ENCODE results near the gene OR8S1.
"Not testable (repeated sequence)": the region's sequence is repeated elsewhere in the genome, so short reads cannot be mapped to it uniquely, and the experiment has no call there.

The OR8S1 gene, protein sequence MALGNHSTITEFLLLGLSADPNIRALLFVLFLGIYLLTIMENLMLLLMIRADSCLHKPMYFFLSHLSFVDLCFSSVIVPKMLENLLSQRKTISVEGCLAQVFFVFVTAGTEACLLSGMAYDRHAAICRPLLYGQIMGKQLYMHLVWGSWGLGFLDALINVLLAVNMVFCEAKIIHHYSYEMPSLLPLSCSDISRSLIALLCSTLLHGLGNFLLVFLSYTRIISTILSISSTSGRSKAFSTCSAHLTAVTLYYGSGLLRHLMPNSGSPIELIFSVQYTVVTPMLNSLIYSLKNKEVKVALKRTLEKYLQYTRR

DNA sequence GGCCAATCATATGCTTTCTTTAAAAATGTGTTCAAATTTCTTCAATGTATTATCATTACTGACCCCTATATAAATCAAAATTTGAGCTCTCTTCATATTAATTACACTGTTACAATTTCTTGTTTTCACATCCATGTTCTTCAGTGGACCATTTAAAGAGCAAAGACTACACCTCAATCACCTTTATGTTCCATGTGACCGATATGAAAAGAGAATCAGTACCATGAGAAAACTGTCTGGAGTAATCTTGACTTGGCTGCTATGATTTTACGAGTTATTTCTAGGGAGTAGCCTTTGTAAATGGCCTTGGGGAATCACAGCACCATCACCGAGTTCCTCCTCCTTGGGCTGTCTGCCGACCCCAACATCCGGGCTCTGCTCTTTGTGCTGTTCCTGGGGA, at the start of gene OR8S1:
TSS of gene OR8S1 (plus strand) at position 301 of the 400 bp plus-strand sequence. CDS start at position 301, 0 bp downstream.
- DNase-seq = no peak

DNA sequence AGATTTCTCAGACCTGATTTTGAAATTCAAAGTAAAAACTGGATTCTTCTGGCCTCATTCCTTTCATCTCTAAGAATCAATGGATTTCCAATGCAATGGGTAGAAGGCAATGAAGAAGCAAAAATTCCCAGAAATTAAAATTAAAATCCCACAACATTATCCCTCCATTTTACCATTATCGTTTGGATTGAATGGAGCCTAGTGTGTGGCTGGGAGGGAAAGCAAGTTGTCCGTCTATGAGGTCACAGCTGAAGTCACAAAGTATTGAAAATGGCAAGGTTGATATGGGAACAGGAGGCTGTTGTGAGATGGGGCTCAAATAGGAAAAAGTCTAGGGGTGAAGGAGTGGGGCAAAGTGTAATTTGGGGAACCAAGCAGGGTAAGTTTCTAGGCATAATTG, 43.2 kb upstream of the OR8S1 start, which contains the start of gene C12orf54:
TSS of gene C12orf54 (plus strand) at position 301 of the 400 bp plus-strand sequence. CDS start 799 bp downstream, outside the sequence.
- no peak for DNase-seq

DNA sequence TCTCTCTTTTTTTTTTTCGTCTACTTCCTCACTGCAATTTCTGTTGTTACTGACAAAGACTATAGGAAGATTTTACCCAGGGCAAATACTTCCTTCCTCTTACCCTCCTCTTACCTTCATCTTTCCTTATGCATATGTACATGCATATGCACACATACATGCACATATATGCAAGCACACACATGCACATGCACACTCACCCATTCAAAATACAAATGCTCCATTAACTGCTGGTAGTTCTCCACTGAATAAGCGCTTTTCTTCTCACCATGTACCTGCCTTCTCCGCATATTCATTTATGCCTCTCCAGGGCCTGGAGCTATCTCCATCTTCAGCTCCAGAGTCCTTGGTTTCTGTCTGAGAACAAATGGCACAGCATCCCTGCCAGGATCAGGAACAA, 42.5 kb upstream of the OR8S1 start:
- DNase-seq = no peak

DNA sequence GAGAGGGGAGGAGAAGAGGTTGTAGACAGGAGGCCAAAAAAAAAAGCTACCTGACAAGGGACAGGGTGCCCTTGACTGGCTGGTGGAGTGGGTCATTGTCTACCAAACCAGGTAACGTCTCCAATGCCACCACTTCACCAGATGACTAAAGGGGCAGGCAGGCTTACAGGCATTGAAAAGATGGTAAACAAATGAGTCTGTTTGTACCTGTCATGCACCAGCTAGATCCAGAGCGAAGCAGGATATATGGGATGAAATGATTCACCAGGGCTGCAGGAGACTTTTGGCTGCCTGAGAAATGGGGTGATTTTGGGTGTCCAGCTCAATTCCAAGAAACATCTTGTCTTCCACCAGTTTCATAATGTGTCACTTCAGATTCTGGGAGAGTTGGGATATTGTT, 39.2 kb upstream of the OR8S1 start:
- DNase-seq = no peak

DNA sequence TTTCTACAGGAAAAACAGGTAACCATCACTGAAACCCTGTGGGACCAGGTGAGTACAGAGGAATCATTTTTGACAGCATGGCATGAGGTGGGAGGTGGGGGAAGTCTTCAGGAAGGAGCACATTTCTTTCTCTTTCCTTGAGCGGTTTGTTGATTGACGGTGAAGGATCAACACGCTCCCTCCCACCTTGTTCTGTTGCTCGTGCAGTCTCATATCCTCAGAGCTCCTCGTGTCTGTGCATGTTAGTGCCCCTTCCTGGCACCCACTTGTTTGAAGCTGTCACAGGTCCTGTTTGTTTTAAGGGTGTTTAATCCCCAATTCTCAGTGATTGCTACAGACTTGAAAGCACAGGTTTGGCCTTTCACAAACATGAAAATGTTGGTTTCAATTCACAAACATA, 38.8 kb upstream of the OR8S1 start:
- DNase-seq = no peak

DNA sequence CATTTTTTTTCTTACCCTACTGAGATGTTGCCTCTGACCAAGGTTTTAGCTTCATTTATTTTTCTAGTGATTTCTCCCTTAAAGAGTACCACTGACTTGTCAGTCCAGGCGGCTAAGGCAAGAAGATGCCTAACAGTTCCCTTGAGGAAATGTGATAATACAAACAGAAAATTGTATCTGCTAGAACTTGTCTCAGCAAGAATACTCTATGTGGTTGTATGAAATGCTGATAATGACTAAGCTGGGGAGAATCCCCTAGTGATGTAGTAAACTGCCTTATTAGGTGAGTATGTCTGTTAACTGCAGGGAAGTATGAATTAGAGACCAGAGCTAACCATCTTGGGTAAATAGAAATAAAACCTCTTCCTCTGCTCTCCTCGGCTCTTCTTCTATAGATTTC, 36.4 kb upstream of the OR8S1 start:
- no peak for DNase-seq

DNA sequence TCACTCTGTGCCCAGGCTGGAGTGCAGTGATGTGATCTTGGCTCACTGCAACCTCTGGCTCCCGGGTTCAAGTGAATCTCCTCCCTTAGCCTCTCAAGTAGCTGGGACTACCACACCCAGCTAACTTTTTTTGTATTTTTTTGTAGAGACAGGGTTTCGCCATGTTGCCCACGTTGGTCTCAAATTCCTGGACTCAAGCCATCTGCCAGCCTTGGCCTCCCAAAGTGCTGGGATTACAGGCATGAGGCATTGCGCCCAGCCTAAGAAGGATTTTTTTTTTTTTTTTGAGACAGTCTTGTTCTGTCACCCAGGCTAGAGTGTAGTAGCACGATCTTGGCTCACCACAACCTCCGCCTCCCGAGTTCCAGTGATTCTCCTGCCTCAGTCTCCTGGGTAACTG, 36.0 kb upstream of the OR8S1 start:
- DNase-seq = not testable (repeated sequence)

DNA sequence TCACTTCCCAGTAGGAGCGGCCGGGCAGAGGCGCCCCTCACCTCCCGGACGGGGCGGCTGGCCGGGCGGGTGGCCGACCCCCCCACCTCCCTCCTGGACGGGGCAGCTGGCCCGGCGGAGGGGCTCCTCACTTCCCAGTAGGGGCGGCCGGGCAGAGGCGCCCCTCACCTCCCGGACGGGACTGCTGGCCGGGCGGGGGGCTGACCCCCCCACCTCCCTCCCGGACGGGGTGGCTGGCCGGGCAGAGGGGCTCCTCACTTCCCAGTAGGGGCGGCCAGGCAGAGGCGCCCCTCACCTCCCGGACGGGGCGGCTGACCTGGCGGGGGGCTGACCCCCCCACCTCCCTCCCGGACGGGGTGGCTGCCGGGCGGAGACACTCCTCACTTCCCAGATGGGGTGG, 25.2 kb upstream of the OR8S1 start:
- DNase-seq = not testable (repeated sequence)

DNA sequence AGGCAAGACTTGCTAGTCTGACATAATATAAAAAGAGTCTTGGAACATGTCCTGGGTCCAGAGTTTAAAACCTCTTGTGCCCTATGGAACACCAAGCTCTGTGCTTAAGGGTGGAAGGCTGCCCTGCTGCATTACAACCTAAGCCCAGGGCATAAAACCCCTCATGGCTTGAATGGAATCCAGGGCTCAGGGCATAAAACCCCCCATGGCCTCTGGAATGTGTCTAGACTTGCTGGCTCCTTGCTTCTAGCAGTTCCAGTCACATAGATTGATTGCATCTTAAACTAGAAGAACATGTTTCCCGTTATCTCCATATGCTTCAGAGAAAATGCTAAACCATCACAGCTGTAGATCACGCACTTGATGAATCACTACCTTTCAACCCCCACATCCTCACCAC, 18.6 kb upstream of the OR8S1 start:
- DNase-seq = not testable (repeated sequence)

DNA sequence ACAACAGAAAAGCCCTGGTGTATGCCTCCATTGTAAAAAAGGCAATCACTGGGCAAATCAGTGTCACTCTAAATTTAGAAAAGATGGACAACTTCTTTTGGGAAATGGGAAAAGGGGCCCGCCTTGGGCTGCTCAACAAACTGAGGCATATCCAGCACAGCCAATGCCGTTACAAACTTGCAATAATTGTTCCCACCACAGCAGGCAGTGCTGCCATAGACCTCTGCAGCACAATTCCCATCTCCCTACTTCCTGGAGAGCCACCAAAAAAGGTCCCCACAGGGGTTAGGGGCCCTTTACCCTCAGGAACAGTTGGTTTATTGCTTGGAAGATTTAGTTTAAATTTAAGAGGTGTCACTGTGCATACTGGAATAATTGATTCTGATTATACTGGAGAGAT, 16.4 kb upstream of the OR8S1 start:
- no peak for DNase-seq

DNA sequence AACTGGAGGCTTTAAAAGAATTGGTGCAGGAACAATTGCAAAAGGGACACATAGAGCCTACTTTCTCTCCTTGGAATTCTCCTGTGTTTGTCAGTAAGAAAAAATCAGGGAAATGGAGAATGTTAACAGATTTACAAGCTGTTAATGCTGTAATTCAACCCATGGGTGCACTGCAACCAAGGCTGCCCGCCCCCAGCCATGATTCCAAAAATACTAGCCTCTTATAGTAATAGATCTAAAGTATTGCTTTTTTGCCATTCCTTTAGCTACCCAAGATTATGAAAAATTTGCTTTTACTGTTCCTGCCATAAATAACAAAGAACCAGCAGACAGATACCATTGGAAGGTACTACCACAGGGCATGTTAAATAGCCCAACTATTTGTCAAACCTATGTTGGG, 15.3 kb upstream of the OR8S1 start:
- no peak for DNase-seq

DNA sequence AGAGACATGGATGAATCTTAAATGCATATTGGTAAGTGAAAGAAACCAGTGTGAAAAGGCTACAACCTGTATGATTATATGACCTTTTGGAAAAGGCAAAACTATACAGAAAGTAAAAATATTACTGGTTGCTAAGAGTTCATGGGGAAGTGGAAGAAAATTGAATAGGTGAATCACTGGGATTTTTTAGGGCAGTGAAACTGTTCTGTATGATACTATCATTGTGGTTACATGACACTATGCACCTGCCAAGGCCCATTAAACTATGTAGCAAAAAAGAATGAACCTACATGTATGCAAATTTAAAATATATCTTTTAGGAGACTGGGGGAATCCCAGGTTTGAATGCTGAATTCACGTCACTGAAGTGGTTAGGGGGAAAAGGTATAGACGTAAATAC, 12.6 kb upstream of the OR8S1 start:
- DNase-seq = no peak

DNA sequence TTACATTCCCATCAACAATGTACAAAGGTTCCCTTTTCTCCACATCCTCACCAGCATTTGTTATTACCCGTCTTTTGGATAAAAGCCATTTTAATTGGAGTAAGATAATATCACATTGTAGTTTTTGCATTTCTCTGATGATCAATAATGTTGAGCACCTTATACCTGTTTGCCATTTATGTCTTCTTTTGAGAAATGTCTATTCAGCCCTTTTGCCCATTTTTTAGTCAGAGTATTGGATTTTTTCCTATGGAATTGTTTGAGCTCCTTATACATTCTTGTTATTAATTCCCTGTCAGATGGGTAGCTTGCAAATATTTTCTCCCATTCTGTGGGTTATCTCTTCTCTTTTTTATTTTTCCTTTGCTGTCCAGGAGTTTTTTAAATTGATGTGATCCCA, 10.7 kb upstream of the OR8S1 start:
- DNase-seq = no peak

DNA sequence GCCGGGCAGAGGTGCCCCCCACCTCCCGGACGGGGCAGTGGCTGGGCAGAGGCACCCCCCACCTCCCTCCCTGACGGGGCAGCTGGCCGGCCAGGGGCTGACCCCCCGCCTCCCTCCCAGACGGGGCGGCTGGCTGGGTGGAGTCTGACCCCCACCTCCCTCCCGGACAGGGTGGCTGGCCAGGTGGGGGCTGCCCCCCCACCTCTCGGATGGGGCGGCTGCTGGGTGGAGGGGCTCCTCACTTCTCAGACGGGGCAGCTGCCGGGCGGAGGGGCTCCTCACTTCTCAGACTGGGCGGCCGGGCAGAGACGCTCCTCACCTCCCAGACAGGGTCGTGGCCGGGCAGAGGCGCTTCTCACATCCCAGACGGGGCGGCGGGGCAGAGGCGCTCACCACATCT, 5.1 kb upstream of the OR8S1 start:
- not testable (repeated sequence) for DNase-seq

DNA sequence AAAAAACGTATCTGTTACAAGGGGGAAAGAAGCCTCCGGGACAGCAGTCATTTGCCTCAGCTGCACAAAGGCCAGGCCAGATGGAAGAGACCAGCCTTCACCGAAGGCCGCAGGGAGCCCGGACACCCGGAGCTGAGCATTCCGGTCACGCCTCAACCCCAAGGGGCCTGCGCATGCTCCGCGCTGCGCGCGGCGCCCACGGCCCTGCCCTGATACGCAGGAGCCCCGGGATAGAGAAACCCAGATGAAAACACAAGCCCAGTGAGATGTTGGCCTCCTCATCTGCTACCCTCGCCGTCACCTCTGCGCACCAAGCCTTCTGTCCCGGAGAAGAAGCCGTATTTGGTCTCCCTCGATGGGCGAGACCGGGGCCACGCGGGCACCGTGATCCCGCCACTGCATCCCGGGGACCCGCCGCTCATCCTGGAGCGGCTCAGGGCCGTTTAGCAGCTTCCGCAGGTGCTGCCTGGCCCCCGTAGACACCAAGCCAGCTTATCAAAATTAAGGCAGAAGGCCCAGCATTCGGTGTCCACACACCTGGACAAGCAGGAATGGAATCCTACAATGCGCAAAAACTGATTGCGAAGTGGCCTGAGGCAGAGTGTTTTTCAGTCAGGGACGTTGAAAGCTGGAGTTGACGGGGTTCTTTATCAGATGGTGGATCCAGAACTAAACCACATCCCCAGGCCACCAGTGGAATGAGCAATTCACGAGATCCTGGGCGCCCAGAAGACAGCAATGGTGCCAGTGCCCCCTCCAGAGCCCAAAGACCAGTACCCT, 2.6 kb downstream of the OR8S1 start:
- DNase-seq = no peak

DNA sequence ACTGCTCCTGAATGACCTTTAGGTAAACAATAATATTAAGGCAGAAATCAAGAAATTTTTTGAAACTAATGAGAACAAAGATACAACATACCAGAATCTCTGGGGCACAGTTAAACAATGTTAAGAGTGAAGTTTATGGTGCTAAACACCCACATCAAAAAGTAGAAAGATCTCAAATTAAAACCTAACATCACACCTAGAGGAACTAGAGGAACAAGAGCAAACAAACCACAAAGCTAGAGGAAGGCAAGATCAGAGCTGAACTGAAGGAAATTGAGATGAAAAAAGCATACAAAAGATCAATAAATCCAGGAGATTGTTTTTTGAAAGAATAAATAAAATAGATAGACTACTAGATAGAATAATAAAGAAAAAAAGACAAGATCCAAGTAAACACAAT, 7.2 kb downstream of the OR8S1 start:
- no peak for DNase-seq

DNA sequence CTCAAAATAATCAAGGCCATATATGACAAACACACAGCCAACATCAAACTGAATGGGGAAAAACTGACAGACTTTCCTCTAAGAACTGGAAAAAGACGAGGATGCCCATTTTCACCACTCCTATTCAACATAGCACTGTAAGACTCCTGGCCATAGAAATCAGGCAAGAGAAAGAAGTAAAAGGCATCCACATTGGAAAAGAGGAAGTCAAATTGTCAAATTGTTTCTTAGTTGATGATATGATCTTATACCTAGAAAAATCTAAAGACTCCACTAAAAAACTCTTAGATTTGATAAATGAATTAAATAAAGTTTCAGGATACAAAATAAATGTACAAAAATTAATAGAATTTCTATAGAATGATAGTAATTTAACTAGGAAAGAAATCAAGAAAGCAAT, 11.2 kb downstream of the OR8S1 start:
- no peak for DNase-seq

DNA sequence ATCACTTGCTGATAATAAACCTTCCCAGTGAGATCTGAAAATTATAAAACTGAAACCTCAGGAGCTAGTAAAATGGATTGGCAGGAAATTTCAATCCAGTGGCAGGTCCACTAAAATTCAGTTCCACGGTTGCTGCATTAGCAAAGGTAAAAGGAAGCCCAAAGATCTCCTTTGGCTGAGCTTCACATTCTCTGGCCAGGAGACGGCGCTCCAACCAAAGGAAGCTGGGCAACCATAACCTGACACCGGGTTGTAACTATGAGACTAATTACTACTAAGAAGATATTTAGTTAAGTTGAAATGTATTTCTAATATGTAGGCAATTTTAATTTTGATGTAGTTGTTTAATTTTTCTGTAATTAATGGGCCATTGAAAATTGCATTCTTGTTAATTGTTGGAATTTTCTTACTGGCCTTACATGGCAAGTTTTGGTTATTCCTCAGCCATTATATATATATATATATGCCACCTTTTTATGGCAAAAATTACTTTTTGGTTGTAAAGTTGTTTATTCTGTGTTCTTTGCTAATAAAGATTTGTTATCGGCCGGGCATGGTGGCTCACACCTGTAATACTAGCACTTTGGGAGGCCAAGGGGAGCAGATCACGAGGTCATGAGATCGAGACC, 17.0 kb downstream of the OR8S1 start:
- no peak for DNase-seq

DNA sequence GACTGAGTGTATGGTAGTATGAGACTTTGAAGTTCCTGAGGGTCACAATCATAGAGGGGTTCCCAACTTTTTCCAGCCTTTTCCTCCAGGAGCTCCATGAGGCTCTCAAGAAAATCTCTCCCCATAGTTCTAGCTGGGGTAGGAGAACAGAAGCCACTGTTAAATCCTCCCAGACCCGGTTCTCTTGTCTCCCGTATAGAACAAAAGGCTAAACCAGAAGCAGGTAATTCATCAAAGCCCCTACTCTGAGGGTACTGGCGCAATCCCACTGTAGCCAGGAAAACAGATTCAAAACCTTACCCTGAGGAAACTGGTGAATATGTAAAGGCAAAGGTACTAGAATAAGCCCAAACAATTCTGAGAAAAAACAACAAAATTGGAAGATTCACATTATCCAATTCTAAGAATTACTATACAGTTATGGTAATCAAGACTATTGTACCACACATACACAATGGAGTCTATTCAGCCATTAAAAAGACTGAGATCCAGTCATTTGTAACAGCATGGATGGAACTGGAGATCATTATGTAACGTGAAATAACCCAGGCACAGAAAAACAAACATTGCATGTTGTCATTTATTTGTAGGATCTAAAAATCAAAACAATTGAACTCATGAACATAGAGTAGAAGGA, 20.5 kb downstream of the OR8S1 start:
- no peak for DNase-seq

DNA sequence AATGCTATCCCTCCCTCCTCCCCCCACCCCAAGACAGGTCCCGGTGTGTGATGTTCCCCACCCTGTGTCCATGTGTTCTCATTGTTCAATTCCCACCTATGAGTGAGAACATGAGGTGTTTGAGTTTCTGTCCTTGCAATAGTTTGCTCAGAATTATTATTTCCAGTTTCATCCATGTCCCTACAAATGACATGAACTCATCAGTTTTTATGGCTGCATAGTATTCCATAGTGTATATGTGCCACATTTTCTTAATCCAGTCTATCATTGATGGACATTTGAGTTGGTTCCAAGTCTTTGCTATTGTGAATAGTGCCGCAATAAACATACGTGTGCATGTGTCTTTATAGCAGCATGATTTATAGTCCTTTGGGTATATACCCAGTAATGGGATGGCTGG, 21.6 kb downstream of the OR8S1 start:
- DNase-seq = not testable (repeated sequence)

DNA sequence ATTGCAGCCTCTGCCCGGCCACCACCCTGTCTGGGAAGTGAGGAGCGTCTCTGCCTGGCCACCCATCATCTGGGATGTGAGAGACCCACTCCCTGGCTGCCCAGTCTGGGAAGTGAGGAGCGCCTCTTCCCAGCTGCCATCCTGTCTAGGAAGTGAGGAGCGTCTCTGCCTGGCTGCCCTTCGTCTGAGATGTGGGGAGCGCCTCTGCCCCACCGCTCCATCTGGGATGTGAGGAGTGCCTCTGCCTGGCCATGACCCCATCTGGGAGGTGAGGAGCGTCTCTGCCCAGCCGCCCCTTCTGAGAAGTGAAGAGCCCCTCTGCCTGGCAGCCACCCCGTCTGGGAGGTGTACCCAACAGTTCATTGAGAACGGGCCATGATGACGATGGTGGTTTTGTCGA, 26.2 kb downstream of the OR8S1 start:
- not testable (repeated sequence) for DNase-seq

DNA sequence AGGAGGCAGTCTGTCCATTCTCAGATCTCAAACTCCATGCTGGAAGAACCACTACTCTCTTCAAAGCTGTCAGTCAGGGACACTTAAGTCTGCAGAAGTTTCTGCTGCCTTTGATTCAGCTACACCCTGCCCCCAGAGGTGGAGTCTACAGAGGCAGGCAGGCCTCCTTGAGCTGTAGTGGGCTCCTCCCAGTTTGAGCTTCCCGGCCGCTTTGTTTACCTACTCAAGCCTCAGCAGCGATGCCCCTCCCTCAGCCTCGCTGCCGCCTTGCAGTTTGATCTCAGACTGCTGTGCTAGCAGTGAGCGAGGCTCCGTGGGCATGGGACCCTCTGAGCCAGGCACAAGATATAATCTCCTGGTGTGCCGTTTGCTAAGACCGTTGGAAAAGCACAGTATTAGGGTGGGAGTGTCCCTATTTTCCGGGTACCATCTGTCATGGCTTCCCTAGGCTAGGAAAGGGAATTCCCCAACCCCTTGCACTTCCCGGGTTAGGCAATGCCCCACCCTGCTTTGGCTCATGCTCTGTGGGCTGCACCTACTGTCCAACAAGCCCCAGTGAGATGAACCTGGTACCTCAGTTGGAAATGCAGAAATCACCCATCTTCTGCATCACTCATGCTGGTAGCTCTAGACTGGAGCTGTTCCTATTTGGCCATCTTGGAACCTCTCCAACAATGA, 28.4 kb downstream of the OR8S1 start:
- not testable (repeated sequence) for DNase-seq

DNA sequence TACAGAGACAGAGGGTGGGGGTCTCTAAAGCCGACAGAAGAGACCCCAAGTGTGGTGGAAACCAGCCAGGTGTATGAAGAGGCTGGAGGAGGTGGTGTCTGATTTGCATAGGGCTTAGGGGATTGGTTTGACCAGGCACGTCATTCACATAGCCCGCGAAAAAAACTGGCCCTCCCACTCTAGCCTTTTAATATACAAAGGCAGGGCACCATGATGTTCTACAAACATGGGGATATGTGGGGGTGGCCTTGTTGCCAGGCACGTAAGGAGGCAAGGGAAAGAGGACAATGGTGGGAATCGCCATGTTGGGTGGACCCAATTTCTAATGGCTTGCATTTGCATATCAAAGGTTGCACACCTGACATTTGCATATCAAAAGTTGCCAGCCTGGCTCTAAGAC, 31.2 kb downstream of the OR8S1 start:
- DNase-seq = no peak

Measured in NCI-H2227 treated with DMSO at 0.1 percent for 48 hours (cell line).